CD14-positive monocyte (primary cell): Measurements from ENCODE around the gene SAMD3. TPM values are rescaled to one million over a fixed set of nuclear protein-coding genes. Genes with fewer than 3 reads are reported as not detected.

Experiments
- DNase-seq, 3 donors: peaks; one replicate each; pipeline ENCODE4 v3.0.0-alpha.2; 2011 to 2022
- H2AFZ ChIP-seq: 2 replicates; pipeline ENCODE4 v1.6.0; 2012; ENCODE audit warnings: mild to moderate bottlenecking, low read depth, low read length, inconsistent platforms; ENCODE audit not compliant: insufficient read depth, poor library complexity, severe bottlenecking
- H3K27ac ChIP-seq, 2 donors: 1 replicate in 1 of 2; 2 replicates in 1 of 2; pipeline ENCODE4 v1.5.1; 2012 to 2013; ENCODE audit warnings: low read length in 2 of 2, control low read depth in 1 of 2, inconsistent platforms in 1 of 2, low read depth in 1 of 2, mild to moderate bottlenecking in 1 of 2
- H3K27me3 ChIP-seq, 2 donors: one replicate each; pipeline versions ENCODE4 v1.6.0 to v1.6.1; 2011 to 2013; ENCODE audit warnings: low read length in 2 of 2; ENCODE audit not compliant: control insufficient read depth in 2 of 2, insufficient read depth in 2 of 2
- H3K36me3 ChIP-seq, 2 donors: replicated peaks in 1 of 2; 1 replicate in 1 of 2; 2 replicates in 1 of 2; pipeline versions ENCODE4 v1.5.1 to v1.6.1; 2012 to 2013; ENCODE audit warnings: low read length in 2 of 2, control low read depth in 1 of 2, inconsistent platforms in 1 of 2, mild to moderate bottlenecking in 1 of 2; ENCODE audit not compliant: insufficient read depth in 2 of 2, control insufficient read depth in 1 of 2
- H3K4me1 ChIP-seq, 2 donors: 1 replicate in 1 of 2; 2 replicates in 1 of 2; pipeline versions ENCODE4 v1.5.1 to v1.6.1; 2012 to 2013; ENCODE audit warnings: low read length in 2 of 2, control low read depth in 1 of 2, inconsistent platforms in 1 of 2, mild to moderate bottlenecking in 1 of 2, moderate library complexity in 1 of 2; ENCODE audit not compliant: insufficient read depth in 2 of 2, control insufficient read depth in 1 of 2
- H3K4me2 ChIP-seq: replicated peaks from 2 replicates; pipeline ENCODE3; 2012; ENCODE audit warnings: low read length, moderate library complexity, mild to moderate bottlenecking; ENCODE audit not compliant: poor library complexity, severe bottlenecking; ENCODE audit errors: extremely low read depth
- H3K4me3 ChIP-seq, 3 experiments: fragments of 200-600 bp in 1 of 3; sonication (generic) in 1 of 3; replicated peaks in 1 of 3; 1 replicate in 2 of 3; 2 replicates in 1 of 3; pipeline ENCODE4 v1.5.1; 2011 to 2013; ENCODE audit warnings: low read length in 3 of 3, mild to moderate bottlenecking in 3 of 3, control low read depth in 2 of 3, low read depth in 2 of 3, inconsistent platforms in 1 of 3, moderate library complexity in 1 of 3
- H3K79me2 ChIP-seq: 2 replicates; pipeline ENCODE4 v1.6.0; 2012; ENCODE audit warnings: mild to moderate bottlenecking, control low read depth, inconsistent platforms, low read length, moderate library complexity; ENCODE audit not compliant: insufficient read depth
- H3K9ac ChIP-seq: 2 replicates; pipeline ENCODE4 v1.6.0; 2017; ENCODE audit warnings: low read length, mild to moderate bottlenecking; ENCODE audit not compliant: insufficient read depth, poor library complexity, severe bottlenecking
- H3K9me3 ChIP-seq, 2 donors: replicated peaks in 1 of 2; 1 replicate in 1 of 2; 2 replicates in 1 of 2; pipeline versions ENCODE4 v1.5.1 to v1.6.1; 2012 to 2013; ENCODE audit warnings: low read length in 2 of 2, control low read depth in 1 of 2; ENCODE audit not compliant: control insufficient read depth in 1 of 2, insufficient read depth in 1 of 2
- H4K20me1 ChIP-seq: 2 replicates; pipeline ENCODE4 v1.6.0; 2012; ENCODE audit warnings: mild to moderate bottlenecking, low read length, control low read depth, moderate library complexity; ENCODE audit not compliant: insufficient read depth
- H3K27ac Mint-ChIP-seq, 7 donors: one replicate each; pipeline ENCODE4 v1.8.0; 2020; ENCODE audit warnings: mild to moderate bottlenecking in 7 of 7, mixed read lengths in 7 of 7, moderate library complexity in 6 of 7, inconsistent platforms in 2 of 7
- H3K27me3 Mint-ChIP-seq, 3 donors: one replicate each; pipeline ENCODE4 v1.8.0; 2021 to 2022; ENCODE audit warnings: low read depth in 3 of 3, mild to moderate bottlenecking in 3 of 3, mixed read lengths in 3 of 3, moderate library complexity in 3 of 3, inconsistent platforms in 1 of 3
- H3K36me3 Mint-ChIP-seq, 2 donors: one replicate each; pipeline ENCODE4 v1.8.0; 2020; ENCODE audit warnings: mixed read lengths in 2 of 2, inconsistent platforms in 1 of 2, mild to moderate bottlenecking in 1 of 2
- H3K4me1 Mint-ChIP-seq: one replicate; pipeline ENCODE4 v1.8.0; 2020; ENCODE audit warnings: mild to moderate bottlenecking, mixed read lengths
- H3K4me3 Mint-ChIP-seq, 2 donors: one replicate each; pipeline ENCODE4 v1.8.0; 2020; ENCODE audit warnings: mild to moderate bottlenecking in 2 of 2, mixed read lengths in 2 of 2, moderate library complexity in 1 of 2
- H3K9me3 Mint-ChIP-seq, 7 donors: one replicate each; pipeline ENCODE4 v1.8.0; 2020 to 2022; ENCODE audit warnings: mixed read lengths in 7 of 7, mild to moderate bottlenecking in 6 of 7, moderate library complexity in 6 of 7, inconsistent platforms in 2 of 7
- WGBS: methylation state at CpG from one replicate; pipeline ENCODE4 v1.1.5; 2013; ENCODE audit warnings: missing lambda C conversion rate; ENCODE audit not compliant: insufficient coverage; 5-methylcytosine and 5-hydroxymethylcytosine counted together
- intact Hi-C, 2 donors: fragments of 100-400 bp; cut with micrococcal nuclease; formaldehyde crosslinking; loops; one replicate each; pipeline versions ENCODE4 v1.15.0 to v1.15.1; 2023
- polyA plus RNA-seq, 3 donors: library from polyadenylated mRNA; depleted of rRNA in 1 of 3; unstranded in 2 of 3; stranded (reverse) in 1 of 3; fragments of 300-500 nt in 2 of 3; fragments of >200 nt in 1 of 3; fragmentation: Illumina TruSeq in 2 of 3; gene quantifications; 1 replicate in 2 of 3; 2 replicates in 1 of 3; pipeline ENCODE4 v1.2.3, GENCODE V29; 2012 to 2021
- TF ChIP-seq, protein P1 (sequence below): fragments of 200-600 bp; IDR thresholded peaks from one replicate; pipeline ENCODE4 v1.8.0; 2022; ENCODE audit warnings: antibody characterized with exemption, mild to moderate bottlenecking

Gene SAMD3
- polyA plus RNA-seq, 3 donors, result 0.33 to 0.49 TPM; not detected in 1

DNA sequence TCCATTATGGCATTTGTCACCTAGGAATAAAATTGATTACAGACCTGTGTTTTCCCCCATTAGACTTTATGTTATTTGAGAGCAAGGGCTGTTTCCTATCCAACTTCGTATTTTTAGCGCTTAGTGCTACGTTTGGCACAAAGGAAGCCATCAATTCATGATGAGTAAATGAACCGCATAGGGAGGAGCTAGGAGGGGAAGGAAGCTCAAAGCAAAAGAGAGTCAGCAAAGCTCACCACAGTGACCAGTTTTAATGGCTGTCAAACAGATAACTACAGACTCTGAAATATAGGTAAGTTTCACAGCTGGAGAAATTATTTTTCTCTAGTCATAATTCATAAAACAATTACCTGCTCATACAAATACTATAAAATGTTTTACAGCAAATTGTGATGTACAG is 6.9 kb upstream of the SAMD3 start:
- H3K9ac ChIP-seq, result no peak overlapping the region
- no peaks in the 10 kb centered on the region for H3K9me3 ChIP-seq
- H3K4me1 ChIP-seq, result no peaks in the 10 kb centered on the region
- H4K20me1 ChIP-seq, result no peaks in the 10 kb centered on the region
- Mint-ChIP-seq H3K36me3 (no peaks in the 10 kb centered on the region), H3K27me3 (peaks cover 0 to 2% (median 0%) of the 10 kb centered on the region in 3 donors), H3K9me3 (peaks cover 0 to 7% (median 3%) of the 10 kb centered on the region in 7 donors), H3K27ac (no peak overlapping the region), H3K4me1 (no peaks in the 10 kb centered on the region), H3K4me3 (no peak overlapping the region)
- WGBS, result 84% methylated on average over 4 of the region's 4 CpGs
- no peaks in the 10 kb centered on the region for H3K79me2 ChIP-seq
- H3K4me2 ChIP-seq, result no peak overlapping the region
- no peak overlapping the region for H2AFZ ChIP-seq
- H3K27ac ChIP-seq, result no peak overlapping the region
- no peak for DNase-seq
- no peak overlapping the region for H3K4me3 ChIP-seq
- no peaks in the 10 kb centered on the region for H3K27me3 ChIP-seq
- TF ChIP-seq, protein P1, sequence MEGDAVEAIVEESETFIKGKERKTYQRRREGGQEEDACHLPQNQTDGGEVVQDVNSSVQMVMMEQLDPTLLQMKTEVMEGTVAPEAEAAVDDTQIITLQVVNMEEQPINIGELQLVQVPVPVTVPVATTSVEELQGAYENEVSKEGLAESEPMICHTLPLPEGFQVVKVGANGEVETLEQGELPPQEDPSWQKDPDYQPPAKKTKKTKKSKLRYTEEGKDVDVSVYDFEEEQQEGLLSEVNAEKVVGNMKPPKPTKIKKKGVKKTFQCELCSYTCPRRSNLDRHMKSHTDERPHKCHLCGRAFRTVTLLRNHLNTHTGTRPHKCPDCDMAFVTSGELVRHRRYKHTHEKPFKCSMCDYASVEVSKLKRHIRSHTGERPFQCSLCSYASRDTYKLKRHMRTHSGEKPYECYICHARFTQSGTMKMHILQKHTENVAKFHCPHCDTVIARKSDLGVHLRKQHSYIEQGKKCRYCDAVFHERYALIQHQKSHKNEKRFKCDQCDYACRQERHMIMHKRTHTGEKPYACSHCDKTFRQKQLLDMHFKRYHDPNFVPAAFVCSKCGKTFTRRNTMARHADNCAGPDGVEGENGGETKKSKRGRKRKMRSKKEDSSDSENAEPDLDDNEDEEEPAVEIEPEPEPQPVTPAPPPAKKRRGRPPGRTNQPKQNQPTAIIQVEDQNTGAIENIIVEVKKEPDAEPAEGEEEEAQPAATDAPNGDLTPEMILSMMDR, result no peak
- intact Hi-C loops, result no loop called here
- no peaks in the 10 kb centered on the region for H3K36me3 ChIP-seq

DNA sequence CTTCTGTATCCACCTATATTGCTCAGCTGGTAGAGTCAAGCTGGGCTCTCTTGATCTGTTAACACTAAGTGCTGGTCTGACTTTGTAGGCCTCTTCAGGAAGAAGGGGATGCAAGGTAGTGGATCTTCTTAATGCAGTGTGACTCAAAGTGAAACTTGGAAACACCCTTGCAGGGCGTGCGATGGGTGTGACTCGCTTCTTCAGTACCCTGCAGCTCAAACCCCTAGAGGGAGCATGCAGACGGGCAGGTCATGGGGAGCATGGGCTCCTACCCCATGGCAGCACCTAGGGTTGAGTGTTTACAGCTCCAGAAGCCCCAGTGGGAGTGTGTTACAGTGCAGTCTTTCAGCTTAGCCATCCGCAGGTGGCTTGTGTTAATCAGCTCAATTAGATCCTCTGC is 757 bp upstream of the SAMD3 start:
- 82% methylated on average over 5 of the region's 5 CpGs for WGBS
- no peaks in the 10 kb centered on the region for H3K36me3 ChIP-seq
- no peak overlapping the region for H3K4me3 ChIP-seq
- no peak for DNase-seq
- H3K4me1 ChIP-seq, result no peaks in the 10 kb centered on the region
- H3K27me3 ChIP-seq, result no peaks in the 10 kb centered on the region
- H4K20me1 ChIP-seq, result no peaks in the 10 kb centered on the region
- no peak overlapping the region for H3K9ac ChIP-seq
- TF ChIP-seq, protein P1, result no peak
- peaks cover 2 to 13% (median 6%) of the 10 kb centered on the region in 7 donors for H3K9me3 Mint-ChIP-seq
- H3K27me3 Mint-ChIP-seq, result peaks cover 0 to under 1% (median 0%) of the 10 kb centered on the region in 3 donors
- no peak overlapping the region for H3K27ac ChIP-seq
- H3K27ac Mint-ChIP-seq, result no peak overlapping the region
- H3K79me2 ChIP-seq, result no peaks in the 10 kb centered on the region
- H3K36me3 Mint-ChIP-seq, result no peaks in the 10 kb centered on the region
- no peak overlapping the region for H3K4me3 Mint-ChIP-seq
- no peak overlapping the region for H3K4me2 ChIP-seq
- peaks cover 4 to 6% of the 10 kb centered on the region in 2 donors for H3K9me3 ChIP-seq
- H3K4me1 Mint-ChIP-seq, result no peaks in the 10 kb centered on the region
- intact Hi-C loops, result no loop called here
- H2AFZ ChIP-seq, result no peak overlapping the region
